Measurements from ENCODE around the gene YARS1. TPM values are rescaled to one million over a fixed set of nuclear protein-coding genes. Genes with fewer than 3 reads are reported as not detected.

Gene YARS1
- total and polyA plus RNA-seq, 2 of the 13 experiments (the other 11 are each of a cell fraction or from before 2014, with no cell fraction given), result 50.1 to 113 TPM

- TF ChIP-seq ZBTB34 (CRISPR knock-in tag; IDR thresholded peaks at IDR 0.05) (0 out of 2 replicates have a peak, but pooled peaks have one; percentile 81), ZNF761 (CRISPR knock-in tag; conservative IDR thresholded peaks at IDR 0.05) (peak; percentile 83), ZNF710 (CRISPR knock-in tag; IDR thresholded peaks at IDR 0.05; ENCODE audit: borderline replicate concordance) (peak; percentile 39; the same call in 1 of the 2 replicates), CBFB (CRISPR knock-in tag; IDR thresholded peaks at IDR 0.05) (peak; percentile 94), FOXK1 (CRISPR knock-in tag; IDR thresholded peaks at IDR 0.05; ENCODE audit: borderline replicate concordance, low read depth) (peak; percentile 91), KDM2A (CRISPR knock-in tag; IDR thresholded peaks at IDR 0.05; ENCODE audit: borderline replicate concordance, low read depth) (peak; percentile 91), AHR (CRISPR knock-in tag; IDR thresholded peaks at IDR 0.05) (peak; percentile 91; the same call in 1 of the 2 replicates), POLR2G (IDR thresholded peaks at IDR 0.05; ENCODE audit: low read depth, low read length) (peak; percentile 88), BCL6 (CRISPR knock-in tag; IDR thresholded peaks at IDR 0.05) (peak; percentile 71), ZSCAN21 (CRISPR knock-in tag; IDR thresholded peaks at IDR 0.05; ENCODE audit: borderline replicate concordance) (peak; percentile 93), SP140L (CRISPR knock-in tag; IDR thresholded peaks at IDR 0.05; ENCODE audit: borderline replicate concordance) (peak; percentile 40; the same call in 1 of the 2 replicates), NCOA5 (CRISPR knock-in tag; IDR thresholded peaks at IDR 0.05) (no peak), MXD4 (CRISPR knock-in tag; IDR thresholded peaks at IDR 0.05) (peak; percentile 97), ZNF451 (CRISPR knock-in tag; IDR thresholded peaks at IDR 0.05) (0 out of 2 replicates have a peak, but pooled peaks have one; percentile 55), ZNF768 (CRISPR knock-in tag; IDR thresholded peaks at IDR 0.05) (peak; percentile 54; the same call in 1 of the 2 replicates), ZNF616 (CRISPR knock-in tag; IDR thresholded peaks at IDR 0.05; ENCODE audit: low read depth) (0 out of 2 replicates have a peak, but pooled peaks have one; percentile 50), ASH2L (IDR thresholded peaks at IDR 0.05; ENCODE audit: insufficient read length, low read depth, low read length) (peak; percentile 96), DNMT3B (CRISPR knock-in tag; conservative IDR thresholded peaks at IDR 0.05) (peak; percentile 81; the same call in 1 of the 2 replicates), MYC (CRISPR knock-in tag; IDR thresholded peaks at IDR 0.05; ENCODE audit: borderline replicate concordance) (peak; percentile 100), POLR2AphosphoS2 (IDR thresholded peaks at IDR 0.05; ENCODE audit: low read depth, low read length) (peak; percentile 99), ZNF367 (CRISPR knock-in tag; IDR thresholded peaks at IDR 0.05; ENCODE audit: borderline replicate concordance) (peak; percentile 88; the same call in 1 of the 2 replicates)
- TF ChIP-seq, protein P1, sequence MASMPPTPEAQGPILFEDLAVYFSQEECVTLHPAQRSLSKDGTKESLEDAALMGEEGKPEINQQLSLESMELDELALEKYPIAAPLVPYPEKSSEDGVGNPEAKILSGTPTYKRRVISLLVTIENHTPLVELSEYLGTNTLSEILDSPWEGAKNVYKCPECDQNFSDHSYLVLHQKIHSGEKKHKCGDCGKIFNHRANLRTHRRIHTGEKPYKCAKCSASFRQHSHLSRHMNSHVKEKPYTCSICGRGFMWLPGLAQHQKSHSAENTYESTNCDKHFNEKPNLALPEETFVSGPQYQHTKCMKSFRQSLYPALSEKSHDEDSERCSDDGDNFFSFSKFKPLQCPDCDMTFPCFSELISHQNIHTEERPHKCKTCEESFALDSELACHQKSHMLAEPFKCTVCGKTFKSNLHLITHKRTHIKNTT (CRISPR knock-in tag; IDR thresholded peaks at IDR 0.05), result no peak
- TF ChIP-seq, protein P2, sequence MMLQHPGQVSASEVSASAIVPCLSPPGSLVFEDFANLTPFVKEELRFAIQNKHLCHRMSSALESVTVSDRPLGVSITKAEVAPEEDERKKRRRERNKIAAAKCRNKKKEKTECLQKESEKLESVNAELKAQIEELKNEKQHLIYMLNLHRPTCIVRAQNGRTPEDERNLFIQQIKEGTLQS (CRISPR knock-in tag; IDR thresholded peaks at IDR 0.05), result peak; percentile 100
- TF ChIP-seq, protein P3, sequence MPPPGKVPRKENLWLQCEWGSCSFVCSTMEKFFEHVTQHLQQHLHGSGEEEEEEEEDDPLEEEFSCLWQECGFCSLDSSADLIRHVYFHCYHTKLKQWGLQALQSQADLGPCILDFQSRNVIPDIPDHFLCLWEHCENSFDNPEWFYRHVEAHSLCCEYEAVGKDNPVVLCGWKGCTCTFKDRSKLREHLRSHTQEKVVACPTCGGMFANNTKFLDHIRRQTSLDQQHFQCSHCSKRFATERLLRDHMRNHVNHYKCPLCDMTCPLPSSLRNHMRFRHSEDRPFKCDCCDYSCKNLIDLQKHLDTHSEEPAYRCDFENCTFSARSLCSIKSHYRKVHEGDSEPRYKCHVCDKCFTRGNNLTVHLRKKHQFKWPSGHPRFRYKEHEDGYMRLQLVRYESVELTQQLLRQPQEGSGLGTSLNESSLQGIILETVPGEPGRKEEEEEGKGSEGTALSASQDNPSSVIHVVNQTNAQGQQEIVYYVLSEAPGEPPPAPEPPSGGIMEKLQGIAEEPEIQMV (CRISPR knock-in tag; IDR thresholded peaks at IDR 0.05; ENCODE audit: low read depth), result peak; percentile 48; the same call in 1 of the 2 replicates
Measured at GRCh38 chr1:32817159-32817814, at the start of gene YARS1, which contains the start of gene S100PBP (continued).

Measured in HepG2 (cell line).